SK-N-SH (cell line): ENCODE data around the gene OXSR1. TPM values are rescaled to one million over a fixed set of nuclear protein-coding genes. Genes with fewer than 3 reads are reported as not detected.

Source experiments
- CTCF ChIA-PET: fragments of 300-600, 350-600 bp; formaldehyde crosslinking; extraction: SDS; loops from one replicate; lab custom pipeline; 2021; lab: Yijun Ruan, JAX
- POLR2A ChIA-PET: fragments of 350-600 bp; sonication (Branson Sonifier 250); formaldehyde crosslinking; extraction: SDS; loops from one replicate; lab custom pipeline; 2020; ENCODE audit warnings: antibody characterized with exemption, inconsistent platforms; lab: Yijun Ruan, JAX
- DNase-seq: peaks from one replicate; pipeline ENCODE4 v3.0.0; 2012
- H2AFZ ChIP-seq: fragments of 200-600 bp; sonication (generic); 2 replicates; pipeline ENCODE4 v1.8.1; 2016; ENCODE audit warnings: antibody characterized with exemption, mild to moderate bottlenecking, low read depth
- H3F3A ChIP-seq: fragments of 200-600 bp; sonication (generic); replicated peaks from 2 replicates; pipeline ENCODE3; 2016; ENCODE audit warnings: antibody characterized with exemption, mild to moderate bottlenecking; ENCODE audit not compliant: insufficient read depth
- H3K27ac ChIP-seq, 2 experiments: fragments of 200-500 bp in 1 of 2; fragments of 200-600 bp in 1 of 2; sonication (Bioruptor generic) in 1 of 2; sonication (generic), shearing (Covaris generic) in 1 of 2; 2 replicates each; pipeline versions ENCODE4 v1.5.1 to v1.6.1; 2014 to 2016; ENCODE audit warnings: low read depth in 2 of 2, inconsistent platforms in 1 of 2, low read length in 1 of 2, mild to moderate bottlenecking in 1 of 2, mixed read lengths in 1 of 2
- H3K27me3 ChIP-seq: fragments of 200-600 bp; sonication (generic), shearing (Covaris generic); 2 replicates; pipeline ENCODE4 v1.6.1; 2016; ENCODE audit warnings: mixed run types; ENCODE audit not compliant: insufficient read depth
- H3K36me3 ChIP-seq, 2 experiments: fragments of 200-500 bp in 1 of 2; fragments of 200-600 bp in 1 of 2; sonication (Bioruptor generic) in 1 of 2; sonication (generic) in 1 of 2; replicated peaks in 1 of 2; 2 replicates each; pipeline versions ENCODE3 to v1.5.1; 2014 to 2016; ENCODE audit warnings: low read length in 1 of 2, mild to moderate bottlenecking in 1 of 2; ENCODE audit not compliant: insufficient read depth in 2 of 2, control insufficient read depth in 1 of 2
- H3K4me1 ChIP-seq, 2 experiments: fragments of 200-500 bp in 1 of 2; fragments of 200-600 bp in 1 of 2; sonication (Bioruptor generic) in 1 of 2; sonication (generic), shearing (Covaris generic) in 1 of 2; 2 replicates each; pipeline versions ENCODE4 v1.5.1 to v1.6.1; 2014 to 2016; ENCODE audit warnings: low read depth in 1 of 2, low read length in 1 of 2, mixed run types in 1 of 2; ENCODE audit not compliant: insufficient read depth in 2 of 2, control insufficient read depth in 1 of 2
- H3K4me2 ChIP-seq: fragments of 200-600 bp; sonication (generic), shearing (Covaris generic); 2 replicates; pipeline ENCODE4 v1.6.1; 2017; ENCODE audit warnings: mixed run types
- H3K4me3 ChIP-seq, 2 experiments: fragments of 200-500 bp in 1 of 2; fragments of 200-600 bp in 1 of 2; sonication (Bioruptor generic) in 1 of 2; sonication (generic), shearing (Covaris generic) in 1 of 2; 2 replicates each; pipeline versions ENCODE4 v1.5.1 to v1.8.1; 2014 to 2016; ENCODE audit warnings: low read depth in 2 of 2, inconsistent platforms in 1 of 2, low read length in 1 of 2, mild to moderate bottlenecking in 1 of 2, mixed read lengths in 1 of 2, moderate library complexity in 1 of 2
- H3K79me2 ChIP-seq: fragments of 200-600 bp; sonication (generic); 2 replicates; pipeline ENCODE4 v1.8.1; 2017; ENCODE audit warnings: mild to moderate bottlenecking; ENCODE audit not compliant: insufficient read depth
- H3K9ac ChIP-seq: fragments of 200-600 bp; sonication (generic); 2 replicates; pipeline ENCODE4 v1.6.1; 2017; ENCODE audit warnings: mixed run types
- H3K9me2 ChIP-seq: fragments of 200-600 bp; sonication (generic); 2 replicates; pipeline ENCODE4 v1.6.1; 2017; ENCODE audit warnings: mixed run types
- H3K9me3 ChIP-seq: fragments of 200-600 bp; sonication (generic); 2 replicates; pipeline ENCODE4 v1.6.1; 2017; ENCODE audit warnings: mixed run types, mild to moderate bottlenecking, moderate library complexity
- H4K20me1 ChIP-seq: fragments of 200-600 bp; sonication (generic); 2 replicates; pipeline ENCODE4 v1.6.1; 2017; ENCODE audit warnings: mild to moderate bottlenecking, mixed run types; ENCODE audit not compliant: insufficient read depth
- EP300 ChIP-seq, 2 experiments: IDR thresholded peaks; 2 replicates each; pipeline versions ENCODE4 v1.4.0 to v1.6.1; 2012; ENCODE audit warnings: borderline replicate concordance in 1 of 2, low read depth in 1 of 2, low read length in 1 of 2
- FOSL2 ChIP-seq: IDR thresholded peaks from 2 replicates; pipeline ENCODE4 v1.4.0; 2012; ENCODE audit warnings: low read depth, mild to moderate bottlenecking, moderate library complexity, borderline replicate concordance
- FOXM1 ChIP-seq: IDR thresholded peaks from 2 replicates; pipeline ENCODE4 v1.4.0; 2012; ENCODE audit warnings: low read depth, mild to moderate bottlenecking
- GABPA ChIP-seq: IDR thresholded peaks from 2 replicates; pipeline ENCODE4 v1.4.0; 2012; ENCODE audit warnings: low read depth, mild to moderate bottlenecking
- JUND ChIP-seq: IDR thresholded peaks from 2 replicates; pipeline ENCODE4 v1.4.0; 2012
- NFIC ChIP-seq: IDR thresholded peaks from 2 replicates; pipeline ENCODE4 v1.4.0; 2012; ENCODE audit warnings: borderline replicate concordance
- PBX3 ChIP-seq: IDR thresholded peaks from 2 replicates; pipeline ENCODE4; 2012
- RAD21 ChIP-seq: IDR thresholded peaks from 2 replicates; pipeline ENCODE4 v1.6.1; 2012; ENCODE audit warnings: mild to moderate bottlenecking, low read length
- RCOR1 ChIP-seq: fragments of 150-350 bp; IDR thresholded peaks from 2 replicates; pipeline ENCODE4 v1.6.1; 2017; ENCODE audit warnings: antibody characterized with exemption, low read length
- REST ChIP-seq: IDR thresholded peaks from 2 replicates; pipeline ENCODE4 v1.6.1; 2012; ENCODE audit warnings: mild to moderate bottlenecking, low read depth, low read length, moderate library complexity
- TEAD4 ChIP-seq: IDR thresholded peaks from 2 replicates; pipeline ENCODE4 v1.4.0; 2012; ENCODE audit warnings: mild to moderate bottlenecking, borderline replicate concordance; ENCODE audit not compliant: insufficient read depth
- ZBTB33 ChIP-seq: IDR thresholded peaks from 2 replicates; pipeline ENCODE4 v1.4.0; 2012; ENCODE audit warnings: low read depth, borderline replicate concordance
- WGBS: methylation state at CpG from one replicate; pipeline ENCODE4 v1.1.6; 2017; ENCODE audit warnings: low lambda C conversion rate; 5-methylcytosine and 5-hydroxymethylcytosine counted together
- polyA plus RNA-seq, 3 experiments: library from polyadenylated mRNA; depleted of rRNA; stranded (reverse); fragments of >200 nt; gene quantifications; 2 replicates each; pipeline ENCODE4 v1.2.3, GENCODE V29; 2012

The OXSR1 gene
- polyA plus RNA-seq, 1 of the 3 experiments (the other 2 are of a cell fraction): 22.3 TPM

GRCh38 chr3:38224357-38224756 is 59.0 kb downstream of the OXSR1 start (continued):
- TF ChIP-seq RCOR1: no peak

- Histone ChIP-seq H4K20me1 (no peaks in the 10 kb centered on the region), H3K9me3 (no peaks in the 10 kb centered on the region), H3K27ac (peak overlapping the region in 1 of 2 experiments; percentile 53; a peak in 2 of 4 replicates), H3K9ac (no peak overlapping the region), H3K4me2 (no peak overlapping the region), H3F3A (peaks cover 35% of the 10 kb centered on the region), H3K27me3 (no peaks in the 10 kb centered on the region), H3K36me3 (peaks cover 67 to 71% of the 10 kb centered on the region in 2 experiments), H3K4me3 (no peak overlapping the region), H3K4me1 (peaks cover 0 to 24% of the 10 kb centered on the region in 2 experiments; a peak in 2 of 4 replicates), H3K9me2 (no peaks in the 10 kb centered on the region)
- ChIA-PET CTCF (no interaction called here), POLR2A (no interaction called here)
- no peak for DNase-seq
- WGBS: 93% methylated on average over 2 of the region's 2 CpGs
- TF ChIP-seq FOSL2: peak; percentile 71; the same call in 1 of the 2 replicates
- TF ChIP-seq NFIC: no peak
- peak; percentile 51 for TF ChIP-seq PBX3
- peak; percentile 34; the same call in 1 of the 2 replicates for TF ChIP-seq JUND
- TF ChIP-seq, all 33 proteins: peak for 3
- H2AFZ ChIP-seq: no peak overlapping the region
- peaks cover 29% of the 10 kb centered on the region; the same call in 1 of the 2 replicates for H3K79me2 ChIP-seq
Observed at GRCh38 chr3:38226273-38226672, 60.9 kb downstream of the OXSR1 start.

GRCh38 chr3:38227989-38228388 is 62.7 kb downstream of the OXSR1 start:
- TF ChIP-seq GABPA (no peak), JUND (0 out of 2 replicates have a peak, but pooled peaks have one; percentile 26), RAD21 (no peak), REST (no peak), FOXM1 (no peak), EP300 (IDR thresholded peaks at IDR 0.05; ENCODE audit: borderline replicate concordance in 1 of 2, low read depth in 1 of 2, low read length in 1 of 2) (no peak), ZBTB33 (no peak), FOSL2 (0 out of 2 replicates have a peak, but pooled peaks have one; percentile 18), TEAD4 (no peak)
- TF ChIP-seq, all 33 proteins: peak for 2
- WGBS: 60% methylated on average over 2 of the region's 2 CpGs
- Histone ChIP-seq H3K27ac (peak overlapping the region in 1 of 2 experiments; percentile 53; a peak in 2 of 4 replicates), H3K4me1 (peaks cover 0 to 24% of the 10 kb centered on the region in 2 experiments; a peak in 2 of 4 replicates), H3K9me3 (no peaks in the 10 kb centered on the region), H3K79me2 (peaks cover 21% of the 10 kb centered on the region; the same call in 1 of the 2 replicates), H3K9me2 (no peaks in the 10 kb centered on the region), H3K4me3 (no peak overlapping the region), H3F3A (peaks cover 35% of the 10 kb centered on the region), H3K36me3 (peaks cover 62 to 69% of the 10 kb centered on the region in 2 experiments), H3K9ac (no peak overlapping the region), H3K4me2 (peak overlapping the region; percentile 28; the same call in 1 of the 2 replicates), H4K20me1 (no peaks in the 10 kb centered on the region), H3K27me3 (no peaks in the 10 kb centered on the region), H2AFZ (no peak overlapping the region)
- no peak for DNase-seq
- CTCF ChIA-PET: interaction anchor here (1.1 to 1.6 kb wide), 2 partner anchors 12 to 252 kb away, joined by 3 to 4 read pairs; no protein-coding TSS in a partner anchor
- POLR2A ChIA-PET: no interaction called here
